ENCODE measurements around the gene NCAM2. TPM values are rescaled to one million over a fixed set of nuclear protein-coding genes. Genes with fewer than 3 reads are reported as not detected.

NCAM2 gene
- total RNA-seq, 1 donor from 2014 or later = 15.9 TPM

- intact Hi-C loops (cut with DNase I) = no loop called here
Measured at GRCh38 chr21:21076051-21076450, 77.8 kb downstream of the NCAM2 start.

GRCh38 chr21:21076491-21076890 is 78.3 kb downstream of the NCAM2 start:
- ATAC-seq (no peak), DNase-seq (no peak)
- Histone ChIP-seq H3K9me3 (no peaks in the 10 kb centered on the region), H3K36me3 (no peaks in the 10 kb centered on the region), H3K27me3 (no peaks in the 10 kb centered on the region), H3K27ac (no peak overlapping the region), H3K4me3 (no peak overlapping the region), H3K4me1 (no peaks in the 10 kb centered on the region)
- no peak for TF ChIP-seq CTCF (IDR thresholded peaks at IDR 0.05)
- intact Hi-C loops (cut with DNase I) = no loop called here

More at GRCh38 chr21:21076051-21076450, 77.8 kb downstream of the NCAM2 start:
- no peak for TF ChIP-seq CTCF (IDR thresholded peaks at IDR 0.05)
- no peak for ATAC-seq
- Histone ChIP-seq H3K9me3 (no peaks in the 10 kb centered on the region), H3K36me3 (no peaks in the 10 kb centered on the region), H3K27ac (no peak overlapping the region), H3K27me3 (no peaks in the 10 kb centered on the region), H3K4me1 (no peaks in the 10 kb centered on the region), H3K4me3 (no peak overlapping the region)
- DNase-seq = no peak

GRCh38 chr21:21079646-21080045 is 81.4 kb downstream of the NCAM2 start:
- Histone ChIP-seq H3K27me3 (no peaks in the 10 kb centered on the region), H3K9me3 (no peaks in the 10 kb centered on the region), H3K36me3 (no peaks in the 10 kb centered on the region), H3K27ac (peak overlapping the region; percentile 28), H3K4me3 (no peak overlapping the region), H3K4me1 (no peaks in the 10 kb centered on the region)
- ATAC-seq (no peak), DNase-seq (no peak)
- intact Hi-C loops (cut with DNase I) = no loop called here
- TF ChIP-seq CTCF (IDR thresholded peaks at IDR 0.05) = no peak

GRCh38 chr21:21084179-21084578 is 86.0 kb downstream of the NCAM2 start:
- Histone ChIP-seq H3K27ac (no peak overlapping the region), H3K27me3 (no peaks in the 10 kb centered on the region), H3K4me1 (no peaks in the 10 kb centered on the region), H3K4me3 (no peak overlapping the region), H3K36me3 (no peaks in the 10 kb centered on the region), H3K9me3 (no peaks in the 10 kb centered on the region)
- TF ChIP-seq CTCF (IDR thresholded peaks at IDR 0.05) = no peak
- ATAC-seq (no peak), DNase-seq (no peak)
- intact Hi-C loops (cut with DNase I) = no loop called here

GRCh38 chr21:21085206-21085605 is 87.0 kb downstream of the NCAM2 start:
- intact Hi-C loops (cut with DNase I) = no loop called here

More at GRCh38 chr21:21085206-21085605, 87.0 kb downstream of the NCAM2 start:
- Histone ChIP-seq H3K27me3 (no peaks in the 10 kb centered on the region), H3K36me3 (no peaks in the 10 kb centered on the region), H3K27ac (no peak overlapping the region), H3K4me1 (no peaks in the 10 kb centered on the region), H3K9me3 (no peaks in the 10 kb centered on the region), H3K4me3 (no peak overlapping the region)
- no peak for DNase-seq
- ATAC-seq = no peak
- TF ChIP-seq CTCF (IDR thresholded peaks at IDR 0.05) = no peak
